ENCODE measurements around the gene SHISA6.

Gene SHISA6

DNA sequence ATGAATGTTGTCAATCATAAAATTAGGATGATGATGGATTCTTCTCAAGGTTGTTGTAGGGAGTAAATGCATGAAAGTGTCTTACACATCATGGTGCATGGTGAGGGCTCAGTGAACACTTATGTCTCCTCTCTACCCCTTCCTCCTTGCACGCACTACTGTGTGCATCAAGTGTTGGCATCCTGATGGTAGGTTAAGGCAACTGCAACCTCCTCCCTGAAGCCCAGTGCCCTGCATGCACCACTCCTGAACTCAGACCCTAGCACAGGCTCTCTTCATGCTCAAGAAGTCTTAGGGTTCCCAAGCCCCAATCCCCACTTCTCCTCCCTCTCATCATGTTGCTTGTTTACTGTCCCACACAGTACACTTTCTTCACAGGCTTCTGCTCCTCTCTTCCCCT is 251.5 kb downstream of the SHISA6 start:
- Histone ChIP-seq H3K79me2 (ENCODE audit: insufficient read depth, low read length) (no peaks in the 10 kb centered on the region), H3F3A (ENCODE audit: insufficient read depth) (no peaks in the 10 kb centered on the region), H3K4me3 (ENCODE audit: insufficient read depth, low read length, poor library complexity, severe bottlenecking) (no peak overlapping the region), H3K36me3 (ENCODE audit: low read length) (no peaks in the 10 kb centered on the region), H3K9ac (ENCODE audit: low read length) (no peak overlapping the region), H3K4me2 (ENCODE audit: low read depth, low read length, poor library complexity, severe bottlenecking) (no peak overlapping the region), H4K20me1 (ENCODE audit: low read depth, low read length) (no peaks in the 10 kb centered on the region), H3K9me3 (ENCODE audit: insufficient read depth, low read length) (no peaks in the 10 kb centered on the region), H2AFZ (ENCODE audit: low read depth, low read length, severe bottlenecking) (no peak overlapping the region), H3K27me3 (ENCODE audit: low read length) (no peaks in the 10 kb centered on the region), H3K27ac (ENCODE audit: low read depth, low read length) (no peak overlapping the region), H3K9me2 (replicated peaks; ENCODE audit: insufficient read depth, low read length) (no peaks in the 10 kb centered on the region)
- no peak for TF ChIP-seq EZH2phosphoT487 (conservative IDR thresholded peaks at IDR 0.05; ENCODE audit: low read length)
- no peak for TF ChIP-seq CTCF (IDR thresholded peaks at IDR 0.05; ENCODE audit: insufficient read depth, low read length, poor library complexity, severe bottlenecking)

DNA sequence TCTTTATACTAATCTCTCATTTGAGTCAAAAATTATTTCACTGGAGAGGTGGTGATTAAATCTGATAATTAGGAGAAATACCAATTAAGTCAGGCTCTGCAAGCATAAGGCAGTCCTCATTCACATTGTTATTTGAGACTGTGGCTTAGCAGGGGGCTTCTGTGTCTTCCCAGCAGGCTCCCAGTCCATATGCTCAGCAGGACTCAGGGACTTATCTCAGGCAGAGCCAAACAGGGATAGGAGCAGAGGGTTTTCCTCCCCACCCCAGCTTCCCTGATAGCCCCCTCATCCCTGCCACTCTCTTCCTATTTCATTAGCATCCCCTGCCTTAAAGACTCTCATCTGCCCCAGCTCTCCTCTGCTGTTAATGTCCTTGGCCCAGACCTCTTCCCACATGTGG is 252.9 kb downstream of the SHISA6 start:
- H3K4me2 ChIP-seq (ENCODE audit: low read depth, low read length, poor library complexity, severe bottlenecking), result no peak overlapping the region
- H4K20me1 ChIP-seq (ENCODE audit: low read depth, low read length), result no peaks in the 10 kb centered on the region
- H3F3A ChIP-seq (ENCODE audit: insufficient read depth), result no peaks in the 10 kb centered on the region
- no peaks in the 10 kb centered on the region for H3K9me3 ChIP-seq (ENCODE audit: insufficient read depth, low read length)
- no peaks in the 10 kb centered on the region for H3K27me3 ChIP-seq (ENCODE audit: low read length)
- H3K36me3 ChIP-seq (ENCODE audit: low read length), result no peaks in the 10 kb centered on the region
- H3K27ac ChIP-seq (ENCODE audit: low read depth, low read length), result no peak overlapping the region
- H3K4me3 ChIP-seq (ENCODE audit: insufficient read depth, low read length, poor library complexity, severe bottlenecking), result no peak overlapping the region
- no peaks in the 10 kb centered on the region for H3K9me2 ChIP-seq (replicated peaks; ENCODE audit: insufficient read depth, low read length)
- H2AFZ ChIP-seq (ENCODE audit: low read depth, low read length, severe bottlenecking), result no peak overlapping the region
- H3K79me2 ChIP-seq (ENCODE audit: insufficient read depth, low read length), result no peaks in the 10 kb centered on the region
- TF ChIP-seq EZH2phosphoT487 (conservative IDR thresholded peaks at IDR 0.05; ENCODE audit: low read length), result no peak
- TF ChIP-seq CTCF (IDR thresholded peaks at IDR 0.05; ENCODE audit: insufficient read depth, low read length, poor library complexity, severe bottlenecking), result no peak
- H3K9ac ChIP-seq (ENCODE audit: low read length), result no peak overlapping the region

- H3K36me3 ChIP-seq (ENCODE audit: low read length), result no peaks in the 10 kb centered on the region
- H3K27me3 ChIP-seq (ENCODE audit: low read length), result no peaks in the 10 kb centered on the region
- no peak overlapping the region for H3K4me3 ChIP-seq (ENCODE audit: insufficient read depth, low read length, poor library complexity, severe bottlenecking)
- H3K4me2 ChIP-seq (ENCODE audit: low read depth, low read length, poor library complexity, severe bottlenecking), result no peak overlapping the region
- no peak for TF ChIP-seq EZH2phosphoT487 (conservative IDR thresholded peaks at IDR 0.05; ENCODE audit: low read length)
- TF ChIP-seq CTCF (IDR thresholded peaks at IDR 0.05; ENCODE audit: insufficient read depth, low read length, poor library complexity, severe bottlenecking), result no peak
- H3K27ac ChIP-seq (ENCODE audit: low read depth, low read length), result no peak overlapping the region
- no peaks in the 10 kb centered on the region for H3K79me2 ChIP-seq (ENCODE audit: insufficient read depth, low read length)
- no peaks in the 10 kb centered on the region for H4K20me1 ChIP-seq (ENCODE audit: low read depth, low read length)
- no peaks in the 10 kb centered on the region for H3F3A ChIP-seq (ENCODE audit: insufficient read depth)
- no peaks in the 10 kb centered on the region for H3K9me3 ChIP-seq (ENCODE audit: insufficient read depth, low read length)
- H2AFZ ChIP-seq (ENCODE audit: low read depth, low read length, severe bottlenecking), result no peak overlapping the region
- no peaks in the 10 kb centered on the region for H3K9me2 ChIP-seq (replicated peaks; ENCODE audit: insufficient read depth, low read length)
- no peak overlapping the region for H3K9ac ChIP-seq (ENCODE audit: low read length)
Measured at GRCh38 chr17:11495613-11496012, 254.6 kb downstream of the SHISA6 start.

- Histone ChIP-seq H3K4me3 (ENCODE audit: insufficient read depth, low read length, poor library complexity, severe bottlenecking) (no peak overlapping the region), H3K4me2 (ENCODE audit: low read depth, low read length, poor library complexity, severe bottlenecking) (no peak overlapping the region), H3K27ac (ENCODE audit: low read depth, low read length) (no peak overlapping the region), H3K9me2 (replicated peaks; ENCODE audit: insufficient read depth, low read length) (no peaks in the 10 kb centered on the region), H3K9ac (ENCODE audit: low read length) (no peak overlapping the region), H2AFZ (ENCODE audit: low read depth, low read length, severe bottlenecking) (no peak overlapping the region), H4K20me1 (ENCODE audit: low read depth, low read length) (no peaks in the 10 kb centered on the region), H3K27me3 (ENCODE audit: low read length) (no peaks in the 10 kb centered on the region), H3F3A (ENCODE audit: insufficient read depth) (no peaks in the 10 kb centered on the region), H3K79me2 (ENCODE audit: insufficient read depth, low read length) (no peaks in the 10 kb centered on the region), H3K9me3 (ENCODE audit: insufficient read depth, low read length) (no peaks in the 10 kb centered on the region), H3K36me3 (ENCODE audit: low read length) (no peaks in the 10 kb centered on the region)
- TF ChIP-seq CTCF (IDR thresholded peaks at IDR 0.05; ENCODE audit: insufficient read depth, low read length, poor library complexity, severe bottlenecking), result no peak
- TF ChIP-seq EZH2phosphoT487 (conservative IDR thresholded peaks at IDR 0.05; ENCODE audit: low read length), result no peak
Measured at GRCh38 chr17:11499881-11500280, 258.9 kb downstream of the SHISA6 start.

Data from SU-DHL-6 (cell line).